ENCODE measurements around the gene NDUFS5. TPM values are rescaled to one million over a fixed set of nuclear protein-coding genes. Genes with fewer than 3 reads are reported as not detected.
"Not testable (repeated sequence)": the region's sequence is repeated elsewhere in the genome, so short reads cannot be mapped to it uniquely, and the experiment has no call there.

NDUFS5 gene
- total RNA-seq, 2 donors from 2014 or later = 86.6 to 94.0 TPM

DNA sequence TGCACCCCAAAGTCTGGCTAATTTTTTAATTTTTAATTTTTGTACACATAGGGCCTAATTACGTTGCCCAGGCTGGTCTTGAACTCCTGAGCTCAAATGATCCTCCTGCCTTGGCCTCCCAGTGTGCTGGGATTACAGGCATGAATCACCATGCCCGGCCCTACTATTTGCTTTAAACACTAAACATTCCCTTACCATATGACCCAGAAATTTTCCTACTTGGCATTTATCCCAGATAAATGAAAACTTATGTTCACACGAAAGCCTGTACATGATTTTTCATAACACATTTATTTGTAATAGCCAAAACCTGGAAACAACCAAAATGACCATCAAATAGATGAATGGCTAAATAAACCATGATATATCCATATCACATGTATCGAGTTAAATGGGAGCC is 35.8 kb downstream of the NDUFS5 start:
- Mint-ChIP-seq H3K4me3 (no peak overlapping the region), H3K4me1 (no peaks in the 10 kb centered on the region), H3K27ac (no peak overlapping the region), H3K36me3 (ENCODE audit: low read depth) (no peaks in the 10 kb centered on the region), H3K27me3 (no peaks in the 10 kb centered on the region)
- ATAC-seq = no peak
- no peaks in the 10 kb centered on the region for H3K9me3 ChIP-seq (ENCODE audit: control insufficient read depth, low read length, poor library complexity, severe bottlenecking)
- no peak for DNase-seq

DNA sequence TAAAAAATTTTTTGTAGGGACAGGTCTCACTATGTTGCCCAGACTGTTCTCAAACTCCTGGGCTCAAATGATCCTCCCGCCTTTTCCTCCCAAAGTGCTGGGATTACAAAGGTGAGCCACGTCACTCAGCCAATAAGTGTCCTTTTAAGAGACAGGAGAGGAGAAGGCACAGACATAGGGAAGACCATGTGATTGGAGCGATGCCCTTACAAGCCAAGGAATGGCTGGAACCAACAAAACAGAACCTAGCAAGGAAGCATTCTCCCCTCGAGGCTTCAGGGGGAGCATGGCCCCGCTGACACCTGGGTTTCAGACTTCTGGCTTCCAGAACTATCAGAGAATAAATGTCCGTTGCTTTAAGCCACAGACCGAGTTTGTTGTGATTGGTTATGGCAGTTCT is 37.0 kb downstream of the NDUFS5 start:
- Mint-ChIP-seq H3K4me1 (no peaks in the 10 kb centered on the region), H3K36me3 (ENCODE audit: low read depth) (no peaks in the 10 kb centered on the region), H3K4me3 (no peak overlapping the region), H3K27ac (no peak overlapping the region), H3K27me3 (no peaks in the 10 kb centered on the region)
- ATAC-seq = no peak
- H3K9me3 ChIP-seq (ENCODE audit: control insufficient read depth, low read length, poor library complexity, severe bottlenecking) = no peaks in the 10 kb centered on the region
- no peak for DNase-seq

DNA sequence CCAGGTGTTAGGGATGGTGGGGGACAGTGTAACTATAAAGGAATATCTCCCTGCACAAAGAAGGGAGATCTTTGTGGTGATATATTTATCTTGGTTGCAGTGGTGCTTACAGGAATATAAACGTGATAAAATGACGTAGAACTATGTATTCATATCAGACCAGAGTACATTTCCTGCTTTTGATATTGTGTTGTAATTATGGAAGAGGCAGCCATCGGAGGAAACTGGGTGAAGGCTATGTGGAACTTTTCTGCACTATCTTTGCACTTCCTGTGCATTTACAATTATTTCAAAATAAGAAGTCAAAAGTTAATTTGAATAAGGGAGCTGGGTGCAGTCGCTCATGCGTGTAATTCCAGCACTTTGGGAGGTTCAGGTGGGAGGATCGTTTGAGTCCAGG is 37.6 kb downstream of the NDUFS5 start:
- no peaks in the 10 kb centered on the region for H3K9me3 ChIP-seq (ENCODE audit: control insufficient read depth, low read length, poor library complexity, severe bottlenecking)

DNA sequence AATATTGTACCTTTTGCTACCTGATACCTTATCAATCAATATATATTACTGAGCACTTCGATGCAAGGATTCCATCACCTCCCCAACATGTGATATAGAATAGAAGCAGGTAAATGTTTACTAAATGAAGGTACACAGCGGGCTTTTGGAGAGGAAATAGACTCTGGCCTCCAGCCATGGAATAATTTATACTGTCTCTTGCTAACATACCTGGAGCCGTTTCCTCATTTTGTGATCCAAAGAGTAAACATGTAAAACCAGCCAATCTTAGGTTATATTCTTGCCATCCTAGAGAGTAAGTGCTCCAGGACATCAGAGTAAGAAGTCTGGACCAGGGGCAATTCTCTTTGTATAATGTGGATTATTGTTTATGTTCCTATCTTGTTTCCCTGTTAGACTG is 39.4 kb downstream of the NDUFS5 start:
- no peaks in the 10 kb centered on the region for H3K4me1 Mint-ChIP-seq
- H3K27ac Mint-ChIP-seq = no peak overlapping the region
- no peak overlapping the region for H3K4me3 Mint-ChIP-seq
- H3K27me3 Mint-ChIP-seq = no peaks in the 10 kb centered on the region
- H3K9me3 ChIP-seq (ENCODE audit: control insufficient read depth, low read length, poor library complexity, severe bottlenecking) = no peaks in the 10 kb centered on the region
- ATAC-seq (no peak), DNase-seq (no peak)
- H3K36me3 Mint-ChIP-seq (ENCODE audit: low read depth) = no peaks in the 10 kb centered on the region

More for the DNA sequence above, 37.6 kb downstream of the NDUFS5 start:
- Mint-ChIP-seq H3K27me3 (no peaks in the 10 kb centered on the region), H3K27ac (no peak overlapping the region), H3K4me1 (no peaks in the 10 kb centered on the region), H3K4me3 (no peak overlapping the region), H3K36me3 (ENCODE audit: low read depth) (no peaks in the 10 kb centered on the region)
- no peak for DNase-seq
- ATAC-seq = no peak

DNA sequence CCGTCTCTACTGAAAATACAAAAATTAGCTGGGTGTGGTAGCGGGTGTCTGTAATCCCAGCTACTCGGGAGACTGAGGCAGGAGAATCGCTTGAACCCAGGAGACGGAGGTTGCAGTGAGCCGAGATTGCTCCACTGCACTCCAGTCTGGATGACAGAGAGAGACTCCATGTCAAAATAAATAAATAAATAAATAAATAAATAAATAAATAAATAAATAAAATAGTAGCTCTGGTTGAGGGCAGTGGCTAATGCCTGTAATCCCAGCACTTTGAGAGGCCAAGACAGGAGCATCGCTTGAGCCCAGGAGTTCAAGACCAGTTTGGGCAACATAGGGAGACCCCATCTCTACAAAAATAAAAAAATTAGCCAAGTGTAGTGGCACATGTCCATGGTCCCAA is 42.1 kb downstream of the NDUFS5 start:
- not testable (repeated sequence) for ATAC-seq; H3K4me1 Mint-ChIP-seq; H3K27ac Mint-ChIP-seq; H3K4me3 Mint-ChIP-seq; DNase-seq; H3K36me3 Mint-ChIP-seq (ENCODE audit: low read depth); H3K27me3 Mint-ChIP-seq; H3K9me3 ChIP-seq (ENCODE audit: control insufficient read depth, low read length, poor library complexity, severe bottlenecking)

DNA sequence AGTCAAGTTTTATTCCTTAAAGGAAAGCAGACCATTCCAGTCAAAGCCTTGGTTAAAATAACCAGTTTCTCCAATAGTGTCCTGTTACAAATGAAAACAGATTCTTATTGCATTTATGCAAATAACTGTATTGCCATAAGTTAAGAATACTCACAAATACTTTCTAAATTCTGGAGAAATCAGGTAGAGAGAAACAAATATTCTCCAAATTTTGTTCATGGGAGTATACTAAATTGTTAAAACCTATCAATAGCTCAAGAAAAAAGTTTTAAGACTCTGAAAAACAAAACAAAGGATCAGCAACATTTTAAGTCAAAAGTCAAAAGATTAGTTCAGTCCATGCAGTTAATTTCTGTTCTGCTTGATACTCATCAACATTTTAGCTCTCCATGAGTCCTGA is 45.4 kb downstream of the NDUFS5 start:
- H3K27ac Mint-ChIP-seq; H3K4me3 Mint-ChIP-seq; DNase-seq; H3K36me3 Mint-ChIP-seq (ENCODE audit: low read depth); H3K9me3 ChIP-seq (ENCODE audit: control insufficient read depth, low read length, poor library complexity, severe bottlenecking); H3K27me3 Mint-ChIP-seq; ATAC-seq; H3K4me1 Mint-ChIP-seq: not testable (repeated sequence)

DNA sequence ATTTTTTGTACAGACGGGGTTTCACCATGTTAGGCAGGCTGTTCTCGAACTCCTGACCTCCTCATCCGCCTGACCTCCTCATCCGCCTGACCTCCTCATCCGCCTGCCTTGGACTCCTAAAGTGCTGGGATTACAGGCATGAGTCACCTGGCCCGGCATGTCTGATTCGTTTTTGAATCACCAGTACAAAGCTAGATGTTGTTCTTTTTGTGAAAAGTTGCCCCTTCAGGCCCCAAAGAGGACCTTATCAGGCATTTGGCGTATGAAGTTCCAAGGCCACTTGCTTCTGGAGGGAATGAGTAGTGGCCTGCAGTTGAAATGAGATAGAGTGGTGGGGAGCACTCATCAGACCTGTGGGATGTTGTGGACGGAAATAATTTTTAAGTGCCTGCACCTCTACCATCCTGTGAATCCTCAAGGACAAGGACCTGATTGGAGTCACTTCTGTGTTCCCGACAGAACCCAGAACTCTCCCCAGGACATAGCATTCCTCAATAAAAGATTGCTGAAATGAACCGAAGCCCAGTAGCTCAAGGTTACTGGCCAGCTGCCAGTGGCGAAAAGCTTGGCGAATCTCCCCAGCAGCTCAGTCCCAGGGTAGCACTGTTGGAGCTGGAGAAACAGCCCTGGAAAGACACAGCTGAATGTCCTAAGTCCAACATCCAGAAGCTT is 50.1 kb downstream of the NDUFS5 start:
- no peaks in the 10 kb centered on the region for H3K9me3 ChIP-seq (ENCODE audit: control insufficient read depth, low read length, poor library complexity, severe bottlenecking)
- Mint-ChIP-seq H3K36me3 (ENCODE audit: low read depth) (no peaks in the 10 kb centered on the region), H3K4me1 (no peaks in the 10 kb centered on the region), H3K27ac (no peak overlapping the region), H3K4me3 (no peak overlapping the region), H3K27me3 (peaks cover 10% of the 10 kb centered on the region)
- DNase-seq (no peak), ATAC-seq (no peak)

DNA sequence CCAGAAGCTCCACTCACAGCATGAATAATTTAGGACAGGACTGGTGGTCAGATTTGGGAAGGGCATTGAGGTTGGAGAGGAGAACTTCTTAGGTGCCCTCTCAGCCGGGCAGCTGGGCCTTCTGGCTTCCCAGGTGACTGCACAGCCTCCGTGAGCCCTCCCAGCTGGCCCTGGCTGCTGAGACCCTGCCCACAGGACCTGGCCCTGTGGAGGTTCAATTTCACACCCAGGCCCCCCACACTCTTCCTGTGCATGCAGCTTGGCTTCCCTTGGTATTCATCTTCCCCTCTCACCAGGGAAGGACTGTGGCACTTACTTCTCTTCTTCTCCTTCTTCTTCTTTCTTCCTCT is 50.6 kb downstream of the NDUFS5 start:
- no peaks in the 10 kb centered on the region for H3K9me3 ChIP-seq (ENCODE audit: control insufficient read depth, low read length, poor library complexity, severe bottlenecking)
- H3K27me3 Mint-ChIP-seq = peaks cover 10% of the 10 kb centered on the region
- H3K27ac Mint-ChIP-seq = no peak overlapping the region
- no peak overlapping the region for H3K4me3 Mint-ChIP-seq
- DNase-seq (no peak), ATAC-seq (no peak)
- no peaks in the 10 kb centered on the region for H3K36me3 Mint-ChIP-seq (ENCODE audit: low read depth)
- no peaks in the 10 kb centered on the region for H3K4me1 Mint-ChIP-seq

DNA sequence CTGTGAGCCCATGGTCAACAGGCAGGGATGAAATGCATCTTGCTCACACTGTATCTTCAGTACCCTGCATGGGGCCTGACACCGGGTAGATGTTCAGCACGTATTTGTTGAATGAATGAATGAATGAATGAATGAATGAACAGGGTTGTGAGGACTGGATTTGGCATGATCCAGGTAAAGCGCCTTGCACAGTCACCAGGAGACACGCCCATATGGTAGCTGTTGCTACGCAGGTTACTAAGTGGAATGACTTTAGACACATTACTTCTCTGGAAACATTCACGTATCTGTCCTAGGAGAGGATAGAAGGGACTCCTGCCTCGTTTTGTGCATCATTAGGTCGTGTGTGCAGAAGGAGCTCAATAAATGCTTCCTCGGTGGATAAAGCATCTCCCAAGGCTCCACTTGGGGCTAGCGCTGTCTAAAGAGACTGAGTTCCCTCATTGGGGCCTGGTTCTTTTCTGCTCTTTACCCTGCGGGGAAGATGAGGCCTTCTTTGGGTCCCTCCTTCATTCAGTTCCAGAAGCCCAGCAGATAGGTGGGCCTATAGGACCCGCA is 54.2 kb downstream of the NDUFS5 start:
- no peaks in the 10 kb centered on the region for H3K9me3 ChIP-seq (ENCODE audit: control insufficient read depth, low read length, poor library complexity, severe bottlenecking)
- H3K27me3 Mint-ChIP-seq = peaks cover 40% of the 10 kb centered on the region
- ATAC-seq = no peak
- peaks cover 5% of the 10 kb centered on the region for H3K4me1 Mint-ChIP-seq
- peak overlapping the region; percentile 91 for H3K4me3 Mint-ChIP-seq
- H3K36me3 Mint-ChIP-seq (ENCODE audit: low read depth) = peaks cover 2% of the 10 kb centered on the region
- no peak for DNase-seq
- peak overlapping the region; percentile 67 for H3K27ac Mint-ChIP-seq

DNA sequence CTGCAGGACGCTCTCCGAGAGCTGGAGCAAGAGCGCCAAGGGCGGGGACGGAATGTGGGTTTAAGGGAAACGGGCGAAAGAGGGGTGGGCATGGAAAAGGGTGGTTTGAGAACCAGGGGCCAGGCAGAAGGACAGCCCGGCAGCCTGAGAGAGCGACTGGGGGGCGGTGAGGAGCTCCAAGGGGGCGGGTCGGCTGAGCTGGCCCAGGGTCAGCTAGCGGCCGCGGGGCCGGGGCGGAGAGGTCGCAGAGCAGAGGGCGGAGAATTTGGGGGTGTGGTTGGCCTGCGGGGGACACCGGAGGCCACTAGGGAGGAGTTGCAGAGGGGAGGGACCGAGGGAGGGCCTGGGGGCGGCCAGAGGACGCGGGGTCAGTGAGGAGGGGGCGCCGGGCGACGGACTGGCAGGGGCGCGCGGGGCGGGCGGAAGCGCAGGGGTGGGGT is 54.7 kb downstream of the NDUFS5 start:
- Mint-ChIP-seq H3K4me3 (peak overlapping the region; percentile 91), H3K27ac (peak overlapping the region; percentile 67), H3K27me3 (peaks cover 42% of the 10 kb centered on the region), H3K4me1 (peaks cover 5% of the 10 kb centered on the region), H3K36me3 (ENCODE audit: low read depth) (peaks cover 2% of the 10 kb centered on the region)
- ATAC-seq (no peak), DNase-seq (no peak)
- H3K9me3 ChIP-seq (ENCODE audit: control insufficient read depth, low read length, poor library complexity, severe bottlenecking) = no peaks in the 10 kb centered on the region

DNA sequence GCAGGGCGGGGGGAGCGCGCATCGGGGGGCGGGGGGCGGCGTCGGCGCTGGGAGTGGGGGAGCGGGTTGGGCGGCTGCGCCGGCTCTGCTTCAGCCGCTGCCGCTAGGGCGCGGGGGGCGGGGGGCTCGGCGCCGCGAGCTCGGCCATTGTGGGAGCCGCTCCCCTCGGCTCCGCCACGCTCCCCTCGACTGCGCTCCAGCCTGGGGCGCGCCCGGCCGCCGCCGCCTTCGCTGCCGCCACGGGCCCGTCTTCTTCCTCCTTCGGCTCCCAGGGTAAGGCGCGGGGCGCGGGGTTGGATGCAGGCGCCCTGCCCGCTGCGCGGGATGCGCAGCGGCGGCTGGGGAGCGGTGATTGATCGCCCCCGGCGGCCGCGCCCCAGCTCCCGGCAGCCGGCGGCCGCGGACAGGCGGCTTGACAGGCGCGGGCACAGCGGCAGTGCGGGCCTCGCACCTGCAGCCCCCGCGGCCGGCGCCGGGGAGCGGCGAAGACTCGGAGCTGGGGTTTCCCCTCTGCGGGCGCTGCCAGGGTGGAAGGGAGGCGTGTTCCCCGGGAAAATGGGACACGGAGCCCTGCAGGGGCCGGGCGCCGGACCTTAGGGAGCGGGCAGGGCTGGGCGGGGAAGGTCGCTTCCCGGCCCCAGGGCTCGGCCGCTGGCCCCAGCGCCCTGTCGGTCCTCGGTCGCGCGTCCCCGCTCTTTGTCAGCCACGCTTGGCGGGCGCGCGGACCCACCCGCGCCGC is 55.3 kb downstream of the NDUFS5 start:
- H3K27me3 Mint-ChIP-seq = peaks cover 46% of the 10 kb centered on the region
- no peaks in the 10 kb centered on the region for H3K9me3 ChIP-seq (ENCODE audit: control insufficient read depth, low read length, poor library complexity, severe bottlenecking)
- H3K4me1 Mint-ChIP-seq = peaks cover 7% of the 10 kb centered on the region
- DNase-seq (peak in 1 of 3 donors; percentile 23), ATAC-seq (peak; percentile 71)
- peaks cover 2% of the 10 kb centered on the region for H3K36me3 Mint-ChIP-seq (ENCODE audit: low read depth)
- no peak overlapping the region for H3K4me3 Mint-ChIP-seq
- no peak overlapping the region for H3K27ac Mint-ChIP-seq

DNA sequence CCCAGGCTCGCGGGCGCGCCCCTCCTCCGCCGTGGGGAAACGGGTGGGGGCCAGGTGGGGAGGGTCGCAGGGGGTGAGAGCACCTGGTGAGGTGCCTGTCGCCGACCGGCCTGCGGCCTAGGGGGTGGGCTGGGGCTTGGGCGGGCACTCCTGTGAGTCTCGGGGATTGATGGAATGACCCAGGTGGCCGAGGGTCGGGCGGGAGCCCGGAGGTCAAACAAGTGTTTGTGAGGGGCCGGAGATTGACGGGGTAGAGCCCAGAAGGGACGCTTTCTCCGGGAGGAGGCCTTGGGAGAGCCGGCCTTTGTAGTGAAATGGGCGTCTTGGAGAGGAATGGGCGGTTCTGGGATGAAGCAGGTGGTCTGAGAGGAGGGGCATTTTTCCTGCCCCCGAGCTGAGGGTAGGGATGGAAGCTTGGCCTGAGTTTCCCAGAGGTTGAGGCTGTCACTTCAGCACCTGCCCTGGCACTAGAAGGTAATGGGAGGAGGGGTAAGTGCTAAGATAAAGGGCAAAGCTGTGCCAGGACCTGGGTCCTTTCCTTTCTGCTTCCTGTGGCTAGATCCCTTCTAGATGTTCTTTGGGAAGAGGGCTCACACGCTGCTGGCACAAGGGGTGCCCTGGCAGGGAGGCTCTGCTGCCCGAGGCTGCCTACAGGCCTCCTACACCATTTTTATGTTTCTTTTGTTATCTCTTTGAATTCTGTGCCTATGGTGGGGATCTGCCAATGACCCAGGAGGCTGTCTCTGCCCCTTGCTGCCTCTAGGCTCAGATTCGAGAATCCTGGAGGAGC is 56.1 kb downstream of the NDUFS5 start:
- H3K4me3 Mint-ChIP-seq = peak overlapping the region; percentile 87
- ATAC-seq = no peak
- peaks cover 46% of the 10 kb centered on the region for H3K27me3 Mint-ChIP-seq
- H3K27ac Mint-ChIP-seq = peak overlapping the region; percentile 51
- H3K4me1 Mint-ChIP-seq = peaks cover 7% of the 10 kb centered on the region
- no peak for DNase-seq
- peaks cover 2% of the 10 kb centered on the region for H3K36me3 Mint-ChIP-seq (ENCODE audit: low read depth)
- H3K9me3 ChIP-seq (ENCODE audit: control insufficient read depth, low read length, poor library complexity, severe bottlenecking) = no peaks in the 10 kb centered on the region

Measured in T-helper 17 cell (primary cell).